Thoracic aorta (tissue), 2 donors: ENCODE data around the gene GBA2. TPM values are rescaled to one million over a fixed set of nuclear protein-coding genes. Genes with fewer than 3 reads are reported as not detected.

Experiments used
- ATAC-seq: fragments of 150-250 bp; one replicate; pipeline ENCODE4 v1.8.0; 2017; ENCODE audit warnings: low read depth; ENCODE audit not compliant: insufficient number of reproducible peaks, low FRiP score
- DNase-seq: peaks from one replicate; pipeline ENCODE4 v3.0.0-alpha.2; 2020; ENCODE audit warnings: low spot score
- H3K27ac ChIP-seq, 2 donors: fragments of 200-600 bp; sonication (generic); 1 replicate in 1 of 2; 2 replicates in 1 of 2; pipeline ENCODE4 v1.5.1; 2016; ENCODE audit warnings: mild to moderate bottlenecking in 2 of 2, moderate library complexity in 2 of 2
- H3K27me3 ChIP-seq: fragments of 200-600 bp; sonication (generic); replicated peaks from 2 replicates; pipeline ENCODE4 v1.6.0; 2016; ENCODE audit warnings: mild to moderate bottlenecking; ENCODE audit not compliant: insufficient read depth
- H3K36me3 ChIP-seq: fragments of 200-600 bp; sonication (generic); one replicate; pipeline ENCODE4 v1.5.1; 2016
- H3K4me1 ChIP-seq, 2 donors: fragments of 200-600 bp; sonication (generic); 1 replicate in 1 of 2; 2 replicates in 1 of 2; pipeline versions ENCODE4 v1.5.1 to v1.6.0; 2016; ENCODE audit warnings: low read depth in 2 of 2, mild to moderate bottlenecking in 1 of 2; ENCODE audit not compliant: control insufficient read depth in 1 of 2
- H3K4me3 ChIP-seq: fragments of 200-600 bp; sonication (generic); 2 replicates; pipeline ENCODE4 v1.5.1; 2016; ENCODE audit warnings: mild to moderate bottlenecking
- H3K9me3 ChIP-seq: fragments of 200-600 bp; sonication (generic); 2 replicates; pipeline ENCODE4 v1.5.1; 2016
- CTCF ChIP-seq: fragments of 200-600 bp; sonication (generic); IDR thresholded peaks from one replicate; pipeline ENCODE4 v1.5.1; 2019; ENCODE audit warnings: antibody characterized with exemption
- total RNA-seq, 2 donors: library from RNA; depleted of rRNA; stranded (reverse); fragments of >200 nt; gene quantifications; one replicate each; pipeline versions ENCODE4 v1.1.0 to v1.2.3, GENCODE V29; 2016

The GBA2 gene
- total RNA-seq, 2 donors from 2014 or later: 75.8 to 115 TPM

GRCh38 chr9:35789541-35789940 is 40.5 kb upstream of the GBA2 start:
- Histone ChIP-seq H3K27ac (no peak overlapping the region), H3K4me1 (peaks cover 15 to 33% of the 10 kb centered on the region in 2 donors), H3K27me3 (no peaks in the 10 kb centered on the region), H3K4me3 (no peak overlapping the region), H3K9me3 (no peaks in the 10 kb centered on the region), H3K36me3 (no peaks in the 10 kb centered on the region)
- DNase-seq (no peak), ATAC-seq (no peak)
- no peak for TF ChIP-seq CTCF

- Histone ChIP-seq H3K4me1 (no peaks in the 10 kb centered on the region), H3K27ac (no peak overlapping the region), H3K9me3 (no peaks in the 10 kb centered on the region), H3K27me3 (no peaks in the 10 kb centered on the region), H3K4me3 (no peak overlapping the region), H3K36me3 (no peaks in the 10 kb centered on the region)
- DNase-seq: no peak
- no peak for TF ChIP-seq CTCF
- no peak for ATAC-seq
Measured at GRCh38 chr9:35783418-35783817, 34.4 kb upstream of the GBA2 start.

- Histone ChIP-seq H3K36me3 (no peaks in the 10 kb centered on the region), H3K27me3 (no peaks in the 10 kb centered on the region), H3K27ac (no peak overlapping the region), H3K4me3 (no peak overlapping the region), H3K4me1 (no peaks in the 10 kb centered on the region), H3K9me3 (no peaks in the 10 kb centered on the region)
- DNase-seq: no peak
- no peak for TF ChIP-seq CTCF
- ATAC-seq: no peak
Measured at GRCh38 chr9:35781066-35781465, 32.0 kb upstream of the GBA2 start.

GRCh38 chr9:35778496-35778895 is 29.5 kb upstream of the GBA2 start:
- no peak overlapping the region for H3K27ac ChIP-seq
- no peaks in the 10 kb centered on the region for H3K36me3 ChIP-seq
- TF ChIP-seq CTCF: no peak
- no peaks in the 10 kb centered on the region for H3K27me3 ChIP-seq
- no peak for DNase-seq
- ATAC-seq: no peak
- H3K9me3 ChIP-seq: no peaks in the 10 kb centered on the region
- H3K4me1 ChIP-seq: no peaks in the 10 kb centered on the region
- H3K4me3 ChIP-seq: no peak overlapping the region

- DNase-seq (no peak), ATAC-seq (no peak)
- no peak for TF ChIP-seq CTCF
- H3K27ac ChIP-seq: no peak overlapping the region
- peaks cover 6 to 13% of the 10 kb centered on the region in 2 donors for H3K4me1 ChIP-seq
- H3K4me3 ChIP-seq: no peak overlapping the region
- no peaks in the 10 kb centered on the region for H3K9me3 ChIP-seq
- no peaks in the 10 kb centered on the region for H3K36me3 ChIP-seq
- H3K27me3 ChIP-seq: no peaks in the 10 kb centered on the region
Measured at GRCh38 chr9:35776018-35776417, 27.0 kb upstream of the GBA2 start.
